ENCODE data around the gene CFL2.

GRCh38 chr14:34711169-34711568 lies 3.2 kb downstream of the CFL2 start:
- TF ChIP-seq CTCF (IDR thresholded peaks at IDR 0.05) (no peak), POLR2A (IDR thresholded peaks at IDR 0.05) (no peak)
